RPMI8226 (cell line): ENCODE data around the gene SHOC2.

ENCODE experiments used
- DNase-seq: peaks from one replicate; pipeline ENCODE4 v3.0.0-alpha.2; 2015

The SHOC2 gene

DNA sequence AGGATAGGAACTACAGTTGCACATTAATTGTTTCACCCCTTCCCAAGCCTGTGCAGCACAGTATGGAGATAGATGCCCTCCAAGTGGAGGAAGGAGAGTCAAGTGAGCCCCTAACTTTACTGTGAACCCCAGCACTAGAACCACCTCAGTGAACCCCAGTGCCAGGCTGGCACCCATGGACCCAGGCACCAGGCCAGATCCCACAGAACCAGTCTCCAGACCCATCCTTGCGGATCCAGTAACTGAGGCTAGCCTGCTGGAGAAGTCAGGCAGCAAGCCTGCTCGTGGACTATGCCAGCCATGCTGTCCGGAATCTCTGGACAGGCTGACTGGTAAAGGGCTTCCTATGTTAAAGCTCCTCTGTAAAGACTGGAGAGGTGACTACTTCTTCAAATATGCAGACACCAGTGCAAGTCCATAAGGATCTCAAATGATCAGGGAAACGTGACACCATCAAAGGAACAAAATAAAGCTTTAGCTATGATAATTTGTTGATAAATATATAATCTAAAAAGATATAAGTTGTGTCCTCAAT is 27.7 kb downstream of the SHOC2 start:
- DNase-seq: no peak

DNA sequence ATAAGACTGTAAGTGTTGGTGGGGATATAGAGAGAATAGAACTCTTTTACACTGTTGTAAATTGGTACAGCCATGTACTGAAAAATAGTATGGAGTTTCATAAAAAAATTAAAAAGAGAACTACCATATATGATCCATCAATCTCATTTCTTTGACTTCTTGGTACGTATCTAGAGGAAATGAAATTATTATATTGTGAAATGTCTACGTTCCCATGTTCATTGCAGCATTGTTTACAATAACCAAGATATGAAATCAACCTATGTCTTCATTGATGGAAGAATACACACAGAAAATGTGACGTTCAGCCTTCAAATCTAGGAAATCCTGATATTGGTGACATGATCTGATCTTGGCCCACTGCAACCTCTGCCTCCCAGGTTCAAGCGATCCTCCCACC is 32.0 kb downstream of the SHOC2 start:
- DNase-seq: no peak

DNA sequence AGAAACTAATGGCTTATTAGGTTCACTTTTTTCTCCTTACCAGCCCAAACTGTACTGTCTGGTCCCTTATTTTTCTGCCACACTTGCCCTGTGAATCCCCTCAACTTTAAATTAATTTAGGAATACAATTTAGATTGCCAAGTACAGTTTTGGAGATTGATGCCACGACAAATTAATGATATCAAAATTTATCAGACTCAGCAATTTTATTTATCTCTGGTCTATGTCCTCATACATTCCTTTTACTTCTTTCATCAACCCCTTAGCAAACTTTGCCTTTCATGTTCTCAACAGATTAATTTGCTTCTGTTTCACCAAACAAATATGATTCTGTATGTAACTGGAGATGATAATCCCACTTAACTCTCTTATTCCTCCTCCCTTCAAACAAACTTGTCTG is 38.2 kb downstream of the SHOC2 start:
- DNase-seq: no peak

DNA sequence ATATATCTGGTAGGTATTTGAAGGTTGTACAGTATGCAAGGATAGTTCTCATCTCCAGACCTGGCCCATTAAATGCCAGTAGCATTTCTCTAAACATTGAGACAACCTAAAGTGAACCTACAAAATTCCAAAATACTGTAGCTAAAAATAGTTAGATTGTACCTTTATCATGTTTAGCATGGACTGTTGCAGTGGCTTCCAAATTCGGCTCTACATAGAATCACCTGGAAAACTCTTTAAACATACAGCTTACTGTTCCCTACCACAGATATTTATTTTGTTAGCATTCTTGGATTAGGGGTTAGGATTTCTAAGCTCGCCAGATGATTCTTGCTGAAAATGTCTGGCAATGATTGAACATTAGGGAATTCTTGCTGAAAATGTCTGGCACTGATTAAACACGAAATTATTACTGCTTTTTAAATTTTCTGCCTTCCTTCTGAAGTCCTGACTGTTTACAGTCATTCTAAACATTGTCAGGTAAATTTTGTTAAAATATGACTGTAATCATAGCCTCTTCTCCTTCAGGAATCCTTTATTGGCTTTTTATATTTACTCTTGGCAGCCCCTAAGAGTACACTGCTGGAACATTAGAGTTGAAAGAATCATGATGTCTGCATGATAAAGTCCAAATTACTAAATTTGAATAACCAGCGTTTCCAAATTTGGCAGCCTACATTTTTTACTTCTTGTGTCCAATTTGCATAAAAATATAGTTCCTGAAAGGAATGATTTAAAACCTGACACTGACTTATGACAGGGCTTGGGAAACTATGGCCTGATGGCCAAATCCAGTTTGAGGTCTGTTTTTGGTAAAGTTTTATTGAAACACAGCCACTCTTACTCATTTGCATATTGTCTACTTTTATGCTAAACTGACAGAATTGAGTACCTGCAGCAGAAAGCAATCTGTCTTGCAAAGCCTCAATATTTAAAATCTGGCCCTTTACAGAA is 40.3 kb downstream of the SHOC2 start:
- DNase-seq: no peak

DNA sequence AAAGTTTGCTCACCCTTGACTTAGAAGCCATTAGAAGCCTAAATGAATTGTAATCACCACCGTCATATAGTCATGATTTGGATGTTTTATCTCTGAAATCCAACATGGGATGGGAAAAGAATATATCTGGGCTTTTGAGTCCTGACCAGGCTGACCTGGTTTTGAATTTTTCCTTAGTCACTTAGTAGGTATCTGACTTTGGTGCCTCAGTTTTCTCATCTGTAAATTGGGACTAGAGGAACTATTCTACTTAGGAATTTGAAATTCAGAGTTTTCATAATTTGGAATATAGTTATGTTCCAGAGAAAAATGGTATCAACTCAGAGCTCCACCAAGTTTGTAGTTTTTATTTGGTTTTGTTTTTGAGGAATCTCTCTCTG is 40.9 kb downstream of the SHOC2 start:
- DNase-seq: no peak

DNA sequence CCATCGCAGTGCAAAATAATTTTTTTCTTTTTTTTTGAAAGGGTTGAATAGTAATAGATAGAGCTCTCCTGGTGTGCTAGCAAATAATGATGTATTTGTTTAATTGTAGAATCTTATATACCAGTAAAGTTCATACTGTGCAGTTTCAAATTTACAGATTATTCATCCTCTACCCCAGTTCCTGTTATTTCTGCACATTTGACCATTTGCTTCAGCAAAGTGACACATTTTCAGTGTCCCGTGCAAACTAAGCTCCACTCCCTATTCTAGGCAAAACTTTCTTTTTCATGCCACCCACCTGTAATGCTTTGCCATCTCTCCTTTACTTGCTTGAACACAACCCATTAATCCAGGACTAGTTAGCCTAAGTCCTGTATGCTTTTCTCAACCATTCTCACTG is 43.0 kb downstream of the SHOC2 start:
- DNase-seq: no peak

DNA sequence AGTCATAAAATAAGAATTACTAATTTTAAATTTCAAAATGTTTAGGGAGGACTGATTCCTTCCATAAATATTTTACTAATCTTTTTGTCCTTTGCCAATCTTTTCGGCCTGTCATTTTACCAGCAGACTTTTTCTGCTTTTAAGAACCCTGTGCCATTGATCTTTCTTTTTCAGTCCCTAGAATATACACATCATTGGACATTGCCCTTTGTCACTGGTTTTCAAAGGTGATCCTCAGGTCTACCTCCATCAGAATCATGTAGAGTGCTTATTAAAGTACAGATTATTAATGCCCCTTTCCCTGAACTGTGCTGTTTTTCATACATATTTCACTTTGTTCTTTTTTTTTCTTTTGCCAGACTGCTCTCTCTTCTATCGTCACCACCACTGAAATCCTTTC is 43.8 kb downstream of the SHOC2 start:
- no peak for DNase-seq

DNA sequence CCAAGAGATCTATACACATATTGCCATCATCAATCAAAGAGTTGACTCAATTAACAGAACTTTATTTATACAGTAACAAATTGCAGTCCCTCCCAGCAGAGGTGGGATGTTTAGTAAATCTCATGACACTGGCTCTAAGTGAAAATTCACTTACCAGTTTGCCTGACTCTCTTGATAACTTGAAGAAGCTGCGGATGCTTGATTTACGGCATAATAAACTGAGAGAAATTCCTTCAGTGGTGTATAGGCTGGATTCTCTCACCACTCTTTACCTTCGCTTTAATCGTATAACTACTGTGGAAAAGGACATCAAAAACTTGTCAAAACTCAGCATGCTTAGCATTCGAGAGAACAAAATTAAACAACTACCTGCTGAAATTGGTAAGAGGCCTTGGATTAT is 45.3 kb downstream of the SHOC2 start:
- DNase-seq: no peak

DNA sequence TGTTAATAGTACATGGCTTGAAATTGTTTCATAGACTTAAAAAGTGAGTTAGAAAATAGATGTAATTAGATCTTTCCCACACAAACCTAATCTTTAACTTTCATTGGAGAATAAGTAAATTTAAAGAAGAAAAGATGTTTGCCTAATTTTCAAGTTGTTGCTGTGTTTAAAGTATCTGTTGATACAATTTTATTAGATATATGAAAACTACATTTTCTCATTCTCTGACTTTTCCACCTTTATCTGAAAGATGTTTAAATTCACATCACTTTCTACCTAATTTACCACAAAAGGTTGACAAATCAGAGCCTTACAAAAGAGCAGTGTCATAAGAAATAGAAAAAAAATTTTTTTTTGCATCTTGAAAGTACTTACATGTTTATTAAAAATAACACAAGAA is 45.8 kb downstream of the SHOC2 start:
- DNase-seq: no peak

DNA sequence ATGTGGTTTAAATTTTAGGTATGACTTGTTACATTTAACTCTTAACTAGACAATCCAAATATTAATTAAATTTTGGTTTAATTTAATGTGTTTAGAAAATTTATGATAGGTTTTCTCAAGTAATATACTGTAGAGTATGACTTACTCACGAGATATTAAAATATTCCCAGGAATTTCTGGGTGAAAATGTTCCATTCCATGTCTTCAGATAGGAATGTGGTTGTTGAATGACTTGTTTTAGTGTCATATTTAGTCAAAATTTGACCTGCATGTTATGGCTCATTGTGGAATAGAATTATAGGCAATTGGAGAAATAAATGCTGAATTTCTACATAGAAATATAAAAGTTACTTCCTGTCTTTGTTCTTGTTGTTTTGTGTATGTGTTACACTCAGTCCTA is 46.7 kb downstream of the SHOC2 start:
- DNase-seq: no peak

DNA sequence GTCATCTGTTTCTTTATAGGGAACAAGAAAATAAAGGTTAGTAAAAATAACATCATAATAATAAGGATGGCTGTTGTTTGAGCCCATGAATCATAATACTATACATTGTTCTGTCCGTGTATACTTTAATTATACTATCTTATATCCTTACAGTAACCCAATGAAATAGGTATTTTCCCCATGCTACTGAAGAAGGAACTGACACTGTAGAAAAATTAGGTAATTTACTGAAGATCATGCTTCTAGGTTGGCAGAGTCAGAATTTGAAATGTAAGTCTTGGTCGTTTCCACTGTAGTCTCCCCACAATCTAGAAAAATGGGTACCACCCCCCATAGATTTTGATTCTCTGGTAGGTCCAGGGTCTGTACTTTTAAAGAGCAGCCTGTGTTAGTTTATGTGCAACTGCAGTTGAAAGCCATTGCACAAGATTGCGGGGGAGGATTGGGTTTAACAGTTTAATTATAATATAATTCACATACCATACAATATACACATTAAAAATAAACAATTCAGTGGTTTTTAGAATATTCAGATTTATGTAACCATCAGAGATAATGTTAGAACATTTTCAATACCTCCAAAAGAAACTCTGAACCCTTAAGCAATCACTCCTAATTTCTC is 47.7 kb downstream of the SHOC2 start:
- DNase-seq: no peak

DNA sequence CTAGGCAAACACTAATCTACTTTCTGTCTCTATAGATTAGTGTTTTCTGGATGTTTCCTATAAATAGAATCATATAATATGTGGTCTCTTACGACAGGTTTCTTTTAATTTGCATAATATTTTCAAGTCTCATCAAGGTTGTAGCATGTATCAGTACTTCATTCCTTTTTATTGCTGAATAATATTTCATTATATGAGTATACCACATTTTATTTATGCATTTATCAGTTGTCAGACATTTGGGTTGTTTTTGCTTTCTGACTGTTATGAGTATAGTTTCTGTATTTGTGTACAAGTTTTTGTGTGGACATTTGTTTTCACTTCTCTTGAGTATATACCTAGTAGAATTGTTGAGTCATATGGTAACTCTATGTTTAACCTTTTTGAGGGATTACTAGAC is 48.2 kb downstream of the SHOC2 start:
- no peak for DNase-seq

DNA sequence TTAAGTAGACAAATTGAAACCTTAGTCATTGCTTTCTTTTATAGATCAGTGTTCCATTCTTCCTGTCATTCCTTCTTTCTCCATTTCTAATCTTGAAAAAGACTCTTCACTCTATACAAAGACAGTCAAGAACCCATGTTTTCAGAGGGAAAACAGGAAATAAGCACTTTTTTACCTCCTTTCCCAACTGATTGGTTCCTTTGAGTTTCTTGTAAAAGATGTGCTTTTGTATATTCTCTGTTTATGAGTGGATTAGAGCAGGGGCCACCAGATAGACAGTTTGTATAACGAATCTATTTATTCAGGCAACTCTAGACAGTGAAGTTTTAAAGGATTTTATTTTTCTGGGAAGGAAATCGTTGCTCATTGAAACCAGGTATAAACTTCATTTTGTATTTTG is 49.8 kb downstream of the SHOC2 start:
- no peak for DNase-seq

DNA sequence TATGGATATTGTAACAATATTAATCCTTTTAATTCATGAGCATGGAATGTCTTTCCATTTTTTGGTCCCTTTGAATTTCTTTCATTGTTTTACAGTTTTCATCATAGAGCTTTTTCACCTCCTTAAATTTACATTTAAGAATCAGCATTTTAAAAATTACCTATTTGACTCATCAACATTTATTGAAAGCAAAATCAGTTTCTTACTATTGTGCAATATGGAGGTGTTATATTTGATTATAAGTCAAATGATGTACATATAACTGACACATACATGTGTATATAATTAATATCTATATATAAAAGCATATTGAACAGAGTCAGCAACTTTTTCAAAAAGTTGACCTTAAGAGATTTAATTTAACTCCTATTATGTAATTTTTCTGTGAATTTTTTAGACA is 52.2 kb downstream of the SHOC2 start:
- no peak for DNase-seq

DNA sequence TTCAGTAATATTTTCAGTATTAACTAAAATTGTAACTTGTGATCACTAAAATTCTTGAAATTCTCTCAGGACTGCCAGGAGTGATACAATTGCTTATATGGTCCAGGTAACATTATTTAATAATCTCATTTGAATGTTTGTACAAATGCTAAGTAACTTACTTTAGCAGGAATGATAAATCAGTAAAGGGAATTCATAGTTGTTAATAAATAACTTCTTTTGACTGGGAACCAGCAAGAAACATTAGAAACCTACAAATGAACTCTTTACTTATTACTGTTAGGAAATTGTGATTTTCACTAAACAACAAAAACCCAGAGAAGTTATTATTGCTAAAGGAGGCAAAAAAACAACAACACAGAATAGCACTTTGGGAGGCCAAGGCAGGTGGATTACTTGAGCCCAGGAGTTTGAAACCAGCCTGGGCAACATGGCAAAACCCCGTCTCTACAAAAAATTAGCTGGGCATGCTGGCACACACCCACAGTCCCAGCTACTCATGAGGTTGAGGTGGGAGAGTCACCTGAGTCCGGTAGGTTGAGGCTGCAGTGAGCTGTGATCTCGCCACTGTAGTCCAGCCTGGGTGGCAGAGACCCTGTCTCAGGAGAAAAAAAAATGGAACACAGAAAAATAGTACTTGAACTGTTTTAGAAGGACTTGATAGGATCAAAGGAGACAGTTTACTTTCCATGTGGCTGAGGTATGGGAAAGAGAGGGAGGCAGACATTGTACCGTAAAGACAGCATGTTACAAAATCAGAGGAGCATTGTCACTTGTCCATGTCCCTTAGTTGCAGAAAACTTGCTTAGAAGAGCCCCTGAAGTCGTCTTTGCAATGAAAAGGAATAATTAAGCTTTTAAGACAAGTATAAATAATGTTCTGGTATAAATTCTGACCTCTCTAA is 53.1 kb downstream of the SHOC2 start:
- DNase-seq: no peak

DNA sequence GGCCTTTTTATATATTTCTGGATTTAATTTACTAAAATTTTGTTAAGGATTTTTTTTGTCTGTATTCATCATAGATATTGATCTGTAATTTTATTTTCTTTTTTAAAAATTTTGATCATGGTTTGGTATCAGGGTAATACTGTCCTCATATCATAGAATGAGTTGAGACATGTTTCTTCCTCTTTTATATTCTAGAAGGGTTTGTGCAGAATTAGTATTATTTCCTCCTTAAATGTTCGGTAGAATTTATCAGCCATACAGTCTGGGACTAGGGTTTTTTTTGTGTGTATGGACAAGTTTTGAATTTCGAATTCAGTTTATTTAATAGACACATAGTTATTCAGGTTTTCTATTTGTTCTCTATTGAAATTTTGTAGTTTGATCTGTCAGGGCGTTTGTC is 54.0 kb downstream of the SHOC2 start:
- no peak for DNase-seq

DNA sequence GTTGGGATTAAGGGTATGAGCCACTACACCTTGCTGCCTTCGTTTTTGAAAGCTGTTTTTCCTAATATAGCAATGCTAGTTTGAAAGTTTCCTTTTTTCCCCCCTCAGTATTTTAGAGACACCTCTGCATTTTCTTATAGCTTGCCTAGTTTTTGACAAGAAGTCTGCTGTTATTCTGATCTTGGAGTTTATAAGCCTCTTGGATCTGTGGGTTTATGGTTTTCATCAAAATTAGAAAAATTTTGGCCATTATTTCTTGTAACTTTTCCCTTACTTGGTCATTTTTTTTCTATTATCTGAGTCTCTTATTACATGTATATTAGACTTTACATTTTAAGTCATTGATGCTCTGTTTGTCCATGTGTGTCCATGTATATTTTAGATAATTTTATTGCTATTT is 57.2 kb downstream of the SHOC2 start:
- DNase-seq: no peak

DNA sequence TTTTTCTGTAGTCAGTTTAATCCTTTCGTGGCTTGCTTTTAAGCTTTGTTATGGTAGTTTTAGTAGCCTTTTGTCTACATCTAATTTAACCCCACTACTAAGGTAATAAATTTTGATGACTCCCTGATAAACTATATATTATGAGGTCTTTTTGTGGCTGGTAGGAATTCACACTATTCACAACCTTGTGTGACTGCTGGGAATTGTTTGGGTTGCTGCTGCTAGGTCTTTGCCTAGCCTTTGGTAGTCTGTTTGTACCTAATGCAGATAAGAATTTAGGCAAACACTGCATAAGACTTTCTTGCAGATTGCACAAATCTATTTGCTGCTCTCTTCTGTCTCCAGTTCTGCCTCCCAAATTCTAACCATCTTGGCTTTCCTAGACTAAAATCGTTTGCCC is 58.3 kb downstream of the SHOC2 start:
- no peak for DNase-seq

DNA sequence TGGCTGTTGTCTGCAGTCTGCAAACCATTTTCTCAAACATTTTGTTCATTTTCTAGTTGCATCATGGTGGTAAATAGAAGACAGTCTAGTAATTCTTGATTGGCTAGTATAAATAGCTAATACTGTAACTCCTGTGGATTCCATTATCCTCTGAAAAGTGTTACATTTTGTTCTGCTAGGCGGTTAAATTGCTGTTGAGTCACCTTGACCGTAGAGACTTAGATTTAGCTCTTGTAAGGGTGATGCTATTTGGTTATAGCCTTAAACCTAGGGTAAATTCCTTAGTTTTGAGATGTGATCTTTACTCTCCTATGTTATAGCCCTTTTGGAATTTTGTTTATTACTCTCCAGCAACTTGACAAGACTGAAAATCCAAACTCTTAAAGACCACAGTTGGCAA is 58.8 kb downstream of the SHOC2 start:
- DNase-seq: no peak

DNA sequence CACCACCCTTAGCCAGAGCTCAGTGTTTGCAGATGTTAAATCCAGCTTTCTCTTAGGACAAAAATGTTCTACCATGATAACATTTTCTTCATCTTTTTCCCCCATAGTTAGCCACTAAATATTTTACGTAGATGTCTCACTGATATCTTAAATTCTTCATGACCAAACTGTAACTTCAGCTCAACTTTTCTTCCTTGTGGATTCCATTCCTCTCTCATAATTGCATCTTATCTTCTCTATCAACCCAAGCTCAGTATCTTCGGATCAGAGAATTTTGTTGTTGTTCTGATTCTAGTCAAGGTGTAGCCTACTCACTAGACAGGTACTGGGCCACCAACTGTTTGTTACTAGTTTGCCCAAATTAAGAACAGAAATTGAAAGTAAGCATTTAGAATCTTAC is 60.2 kb downstream of the SHOC2 start:
- no peak for DNase-seq

DNA sequence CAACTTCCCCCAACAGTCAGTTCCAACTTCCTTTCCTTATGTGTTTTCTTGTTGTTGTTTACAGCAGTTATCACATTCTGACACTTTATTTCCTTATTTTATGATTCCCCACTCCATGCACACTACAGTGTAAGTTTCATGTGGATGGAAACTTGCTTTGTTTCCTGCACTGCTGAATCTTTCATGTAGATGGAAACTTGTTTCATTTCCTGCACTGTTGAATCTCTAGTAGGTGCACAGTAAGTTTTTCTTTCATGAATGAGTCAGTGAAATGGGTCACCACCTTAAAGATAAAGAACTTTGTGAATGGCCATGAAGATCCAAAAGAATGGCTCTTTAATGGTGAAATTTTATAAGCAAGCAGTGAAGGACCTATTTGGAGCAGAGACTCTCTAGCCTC is 61.4 kb downstream of the SHOC2 start:
- DNase-seq: no peak

DNA sequence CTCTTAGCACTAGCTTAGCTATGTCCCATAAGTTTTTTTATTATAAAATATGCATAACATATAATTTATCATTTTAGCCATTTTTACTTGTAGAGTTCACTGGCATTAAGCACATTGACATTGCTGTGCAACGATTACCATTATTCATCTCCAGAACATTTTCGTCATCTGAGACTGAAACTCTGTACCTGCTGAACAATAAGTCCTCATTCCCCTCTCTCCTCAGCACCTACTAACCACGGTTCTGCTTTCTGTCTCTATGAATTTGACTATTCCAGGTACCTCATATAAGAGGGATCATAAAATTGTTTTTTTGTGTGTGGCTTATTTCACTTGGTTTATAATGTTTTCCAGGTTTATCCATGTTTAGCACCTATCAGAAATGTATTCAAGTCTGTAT is 64.1 kb downstream of the SHOC2 start:
- no peak for DNase-seq

DNA sequence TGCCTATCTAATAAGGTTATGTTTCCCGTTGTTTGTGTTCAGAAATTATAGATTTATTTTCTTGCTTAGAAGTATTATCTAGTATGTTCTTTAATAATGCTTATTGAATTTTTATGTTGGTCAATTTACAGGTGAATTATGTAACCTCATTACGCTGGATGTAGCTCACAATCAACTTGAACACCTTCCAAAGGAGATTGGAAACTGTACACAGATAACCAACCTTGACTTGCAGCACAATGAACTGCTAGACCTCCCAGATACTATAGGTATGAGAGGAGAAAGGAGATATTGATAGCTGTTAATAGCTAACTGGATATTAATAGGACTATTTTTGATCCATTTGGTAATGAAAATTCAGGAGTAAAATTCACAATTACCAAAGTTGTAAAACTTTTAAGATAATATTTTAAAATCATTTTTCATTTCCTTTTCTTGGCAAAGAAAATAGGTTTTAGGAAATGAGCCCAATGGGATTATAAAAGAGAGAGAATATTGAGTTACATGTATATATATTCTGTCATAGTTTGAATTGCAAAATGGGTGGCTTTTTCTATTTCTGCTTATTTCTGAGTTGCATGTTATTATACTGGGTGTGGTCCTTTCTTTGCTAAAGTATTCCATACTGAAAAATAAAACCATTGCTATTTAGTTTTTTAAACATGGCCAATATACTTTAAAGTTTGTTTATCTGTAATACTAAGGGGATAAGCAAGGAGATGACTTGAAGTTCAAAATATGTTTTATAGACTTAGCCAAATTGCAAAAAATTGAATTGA is 66.3 kb downstream of the SHOC2 start:
- no peak for DNase-seq
